8988T (cell line): ENCODE measurements around the gene QSOX2.

Experiments used
- DNase-seq: peaks from one replicate; pipeline ENCODE4 v3.0.0; 2011

QSOX2 gene

DNA sequence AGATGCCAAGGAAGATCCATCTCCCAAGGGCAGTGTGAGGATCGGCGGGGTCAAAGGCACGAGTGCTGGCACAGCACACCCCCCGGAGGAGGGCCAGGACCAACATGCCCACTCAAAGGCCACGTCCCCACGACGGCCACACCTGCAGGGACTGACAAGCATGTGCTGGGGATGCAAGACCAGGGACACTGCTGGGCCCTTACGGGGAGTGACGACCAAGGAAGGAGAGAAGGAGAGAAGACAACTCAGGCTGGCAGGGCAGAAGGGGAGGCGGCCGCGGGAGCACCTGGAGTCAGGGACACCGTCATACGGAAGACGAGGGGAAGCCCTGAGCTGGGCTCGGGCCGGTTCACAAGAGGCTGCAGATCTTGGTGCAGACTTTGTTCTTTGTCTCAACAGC, 10.4 kb downstream of the QSOX2 start:
- DNase-seq = no peak

DNA sequence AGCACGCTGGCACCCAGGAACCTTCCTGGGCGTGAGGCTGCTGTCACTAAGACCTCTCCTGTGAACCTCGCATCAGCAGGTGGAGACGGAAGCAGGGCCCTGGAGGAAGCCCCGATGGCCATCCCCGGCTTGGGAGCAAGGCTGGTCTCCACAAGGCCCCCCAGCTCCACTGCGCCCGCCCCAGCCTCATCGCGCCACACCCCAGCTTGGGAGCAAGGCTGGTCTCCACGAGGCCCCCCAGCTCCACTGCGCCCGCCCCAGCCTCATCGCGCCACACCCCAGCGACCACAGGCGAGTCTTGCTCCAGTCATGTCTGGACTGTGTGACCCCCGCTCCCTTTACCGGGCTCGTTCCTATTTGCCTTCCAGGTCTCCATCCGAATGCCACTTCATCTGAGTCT, 11.0 kb downstream of the QSOX2 start:
- DNase-seq = no peak

DNA sequence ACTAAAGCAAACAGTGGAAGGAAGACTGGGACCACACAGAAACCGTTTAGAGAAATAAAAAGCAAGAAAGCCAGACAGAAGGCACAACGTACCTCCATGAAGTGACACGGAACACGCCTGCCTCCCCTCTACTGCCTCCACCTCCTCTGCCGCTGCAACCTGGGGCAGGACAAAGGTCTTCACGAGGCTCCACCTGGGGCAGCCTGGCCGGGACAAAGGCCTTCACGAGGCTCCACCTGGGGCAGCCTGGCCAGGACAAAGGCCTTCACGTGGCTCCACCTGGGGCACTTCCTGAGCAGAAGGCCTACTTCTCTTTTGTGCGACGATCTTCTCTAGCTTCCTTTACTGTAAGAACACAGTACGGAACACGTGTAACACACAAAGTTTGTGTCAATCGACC, 11.7 kb downstream of the QSOX2 start:
- DNase-seq = no peak

DNA sequence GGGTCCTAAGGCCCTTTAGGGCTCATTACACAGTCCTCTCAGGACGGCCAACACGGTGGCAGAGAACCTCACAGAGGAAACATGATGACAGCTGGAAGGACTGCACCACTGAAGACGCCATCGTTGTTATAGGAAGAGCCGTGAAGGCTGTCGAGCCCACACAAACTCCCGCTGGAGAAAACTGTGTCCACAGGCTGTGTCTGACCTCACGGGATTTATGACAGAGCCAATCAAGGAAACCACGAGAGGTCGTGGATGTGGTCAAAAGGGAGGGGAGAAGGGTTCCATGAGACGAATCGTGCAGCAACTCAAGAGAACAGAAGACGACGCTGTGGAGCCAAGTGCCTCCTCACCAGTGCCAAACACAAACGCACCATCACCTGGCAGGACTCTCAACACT, 12.2 kb downstream of the QSOX2 start:
- no peak for DNase-seq

DNA sequence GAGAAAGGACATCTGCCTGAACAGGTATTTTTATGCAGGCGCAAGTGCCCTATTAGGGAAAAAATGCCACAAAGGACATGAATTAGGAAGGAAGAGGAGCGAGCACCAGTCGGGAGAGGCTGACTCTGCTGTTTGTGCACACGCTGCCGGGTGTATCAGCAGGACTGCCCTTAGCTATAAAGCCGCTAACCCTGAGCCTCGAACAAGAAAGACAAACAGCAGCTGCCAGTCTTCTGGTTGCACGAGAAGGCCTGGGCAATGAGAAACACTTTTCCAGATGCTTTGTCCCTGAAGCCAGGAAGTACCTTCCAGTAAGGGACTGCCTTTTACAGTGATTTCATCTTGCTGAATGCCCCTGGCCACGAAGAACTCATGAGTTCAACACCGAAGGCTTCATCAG, 12.6 kb downstream of the QSOX2 start:
- no peak for DNase-seq

DNA sequence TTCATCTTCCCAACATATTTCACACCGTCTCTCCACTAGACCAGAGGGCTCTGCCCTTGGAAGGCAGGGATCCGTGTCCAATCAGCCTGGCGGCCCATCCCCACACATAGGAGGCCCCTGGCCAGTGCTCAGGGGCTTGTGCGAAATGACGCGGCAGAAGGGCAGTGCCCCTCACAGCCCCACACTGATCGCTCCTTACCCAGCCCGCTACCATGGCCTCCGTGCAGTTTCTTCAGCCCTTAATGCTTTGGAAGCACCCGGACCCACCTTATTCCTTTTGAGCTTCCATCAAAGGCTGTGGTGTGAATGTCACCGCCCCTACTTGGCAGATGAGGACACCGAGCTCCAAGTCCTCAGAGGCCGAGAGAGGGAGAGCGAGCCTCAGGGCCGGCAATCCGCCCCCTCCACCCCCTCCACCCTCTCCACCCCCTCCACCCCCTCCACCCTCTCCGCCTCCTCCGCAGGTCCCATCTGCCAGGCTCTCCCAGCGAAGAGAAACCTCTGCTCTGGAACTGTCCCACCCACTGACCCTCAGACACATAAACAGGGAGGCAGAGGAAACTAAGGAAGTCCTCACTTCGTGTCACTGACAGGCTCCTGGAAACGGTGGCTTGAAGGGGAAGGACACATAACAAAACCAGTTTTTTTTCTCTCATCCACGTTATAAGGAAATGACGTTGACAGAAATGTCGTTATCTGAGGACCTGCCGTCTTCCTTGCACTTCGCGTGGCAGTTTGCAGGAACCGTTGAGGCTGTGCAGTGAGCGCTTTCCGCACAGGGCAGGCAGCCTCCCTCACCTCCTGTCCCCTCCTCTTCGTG, 13.9 kb downstream of the QSOX2 start:
- no peak for DNase-seq

DNA sequence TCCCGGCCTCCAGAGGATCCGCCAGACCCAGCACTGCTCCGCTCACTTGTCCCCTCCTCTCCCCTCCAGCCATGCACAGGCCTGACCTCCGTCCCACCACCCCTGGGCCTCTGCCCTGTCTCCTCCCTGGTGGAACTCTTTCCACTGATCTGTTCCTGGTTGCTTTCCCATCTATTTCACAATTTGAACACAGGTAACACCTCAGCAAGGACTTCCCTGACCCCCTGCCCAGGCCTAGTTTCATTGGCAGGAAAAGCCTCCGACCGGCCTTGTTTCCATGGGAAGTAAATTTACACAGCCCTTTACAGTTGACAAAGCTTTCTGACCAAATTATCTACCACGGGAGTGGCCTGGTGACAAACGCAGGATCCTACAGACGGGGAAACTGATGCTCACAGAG, 14.8 kb downstream of the QSOX2 start:
- DNase-seq = no peak

DNA sequence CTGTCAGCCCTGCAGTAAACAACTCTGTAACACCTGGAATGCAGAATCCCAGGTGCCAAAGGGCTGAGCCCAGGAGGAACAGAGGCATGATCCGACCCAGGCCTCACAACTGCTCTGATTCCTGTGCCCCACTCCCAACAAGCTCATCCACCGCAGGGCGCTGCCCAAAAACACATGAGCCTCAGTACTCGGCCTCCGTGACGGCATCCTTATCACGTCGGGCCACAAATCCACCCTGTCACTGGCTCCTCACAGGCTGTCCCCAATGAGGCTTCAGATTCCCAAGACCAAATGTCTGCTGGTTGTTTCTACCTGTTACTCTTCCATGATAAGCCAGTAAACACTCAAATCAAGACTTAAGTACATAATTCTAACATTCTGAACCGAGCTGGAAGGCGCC, 15.2 kb downstream of the QSOX2 start:
- DNase-seq = no peak

DNA sequence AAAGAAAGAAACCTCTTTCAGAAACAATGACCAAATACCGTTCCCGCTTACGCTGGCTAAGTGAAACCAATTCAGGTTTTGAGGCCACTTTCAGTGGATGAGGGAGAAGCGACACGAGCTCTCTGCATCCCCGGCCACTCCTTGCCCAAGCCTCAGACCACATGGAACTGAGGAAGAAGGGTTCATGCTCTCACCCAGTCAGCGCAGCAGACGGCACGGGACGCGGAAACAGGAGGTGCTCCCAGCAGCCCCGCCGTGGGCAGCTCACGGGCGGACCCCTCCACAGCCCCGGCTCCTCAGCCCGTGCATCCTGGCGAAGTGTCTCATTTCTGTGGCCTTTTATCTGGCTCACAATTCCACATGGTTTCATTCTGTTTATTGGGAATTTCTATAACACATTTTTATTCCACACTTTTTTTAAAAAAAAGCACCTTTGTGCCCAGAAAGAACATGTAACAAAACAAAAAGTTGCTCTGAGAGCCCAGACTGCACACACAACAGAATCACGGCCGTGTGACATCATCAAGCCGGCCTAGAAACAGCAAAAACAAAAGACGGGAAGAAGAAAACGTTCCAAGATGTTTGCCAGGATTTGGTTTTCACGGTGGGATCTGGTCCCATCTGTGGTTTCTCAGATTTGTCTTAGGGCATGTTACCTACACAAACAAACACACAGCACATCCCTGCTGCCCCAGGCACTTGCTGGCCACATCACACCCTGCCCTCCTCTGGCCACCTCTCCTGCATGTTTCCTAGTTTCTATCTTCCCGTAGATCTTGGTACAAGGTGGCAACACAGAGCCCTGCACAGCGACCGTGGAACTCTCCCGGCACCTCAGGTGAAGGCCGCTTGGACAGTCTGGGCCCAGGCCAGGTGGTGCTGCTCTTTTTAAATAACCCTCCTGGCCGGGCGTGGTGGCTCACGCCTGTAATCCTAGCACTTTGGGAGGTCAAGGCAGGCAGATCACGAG, 16.2 kb downstream of the QSOX2 start:
- DNase-seq = no peak

DNA sequence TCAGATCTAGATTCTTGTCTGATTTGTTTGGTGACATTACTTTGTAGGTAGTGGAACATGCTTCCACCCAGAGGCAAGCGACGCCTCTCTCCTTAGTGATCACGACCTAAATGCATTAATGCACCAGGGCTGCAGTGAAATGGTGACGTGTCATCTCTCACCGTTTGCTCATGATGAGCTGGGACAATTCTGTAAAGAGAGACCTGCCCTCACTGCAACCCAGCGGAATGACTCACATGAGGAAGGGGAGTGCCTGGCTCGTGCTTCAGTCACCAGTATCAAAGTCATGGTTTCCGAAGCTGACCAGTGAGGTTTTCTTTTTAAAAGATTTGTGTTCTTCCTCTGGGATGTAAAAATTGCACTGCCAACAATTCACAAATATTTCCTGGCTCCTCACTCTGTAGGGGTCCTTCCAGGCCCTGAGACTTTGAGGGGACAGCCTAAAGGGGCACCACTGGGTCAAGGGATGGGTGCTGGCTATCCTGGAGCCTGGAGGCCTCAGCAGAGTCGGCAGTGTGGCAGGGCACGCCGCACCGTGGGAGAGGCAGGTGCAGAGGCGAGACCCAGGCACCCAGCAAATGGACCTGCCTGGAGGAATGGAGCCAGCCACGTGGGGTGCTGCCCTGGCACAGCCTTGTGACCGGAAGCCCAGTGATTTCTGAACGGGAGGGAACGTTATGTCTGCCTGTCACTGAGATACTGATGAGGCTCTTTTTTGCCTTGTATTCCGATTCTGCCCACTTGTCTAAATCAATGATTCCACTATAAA, 17.3 kb downstream of the QSOX2 start:
- DNase-seq = peak; percentile 89

DNA sequence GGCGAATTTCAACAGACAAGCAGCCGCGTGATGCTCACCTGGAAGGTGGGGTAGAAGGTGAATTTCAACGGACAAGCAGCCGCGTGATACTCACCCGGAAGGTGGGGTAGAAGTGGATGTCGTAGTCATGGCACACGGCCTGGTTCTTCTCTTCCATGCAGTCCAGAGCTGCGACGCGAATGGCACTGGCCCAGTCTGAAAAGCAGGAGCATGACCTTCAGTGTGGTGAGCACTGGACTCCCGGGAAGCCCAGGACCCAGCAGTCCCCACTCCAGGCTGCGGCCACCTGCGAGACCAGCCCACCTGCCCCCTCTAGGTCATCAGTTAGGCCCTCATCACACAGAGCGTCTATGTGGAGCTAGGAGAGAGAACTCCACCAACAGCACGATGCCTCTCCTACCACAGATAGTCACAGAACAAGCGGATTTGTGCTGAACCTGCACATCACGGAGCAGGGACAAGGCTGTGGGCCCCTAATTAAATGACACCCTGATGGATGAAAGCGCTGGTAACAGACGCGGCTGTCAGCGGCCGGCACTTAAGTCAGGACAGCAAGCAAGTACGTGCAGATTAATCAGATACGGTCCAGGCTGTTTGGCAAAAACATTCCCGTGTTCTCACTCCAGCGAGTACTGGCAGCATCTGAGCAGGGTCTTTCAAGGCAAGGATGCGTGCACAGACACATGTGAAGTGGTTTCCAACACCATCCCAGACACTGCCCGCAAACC, 18.8 kb downstream of the QSOX2 start:
- no peak for DNase-seq

DNA sequence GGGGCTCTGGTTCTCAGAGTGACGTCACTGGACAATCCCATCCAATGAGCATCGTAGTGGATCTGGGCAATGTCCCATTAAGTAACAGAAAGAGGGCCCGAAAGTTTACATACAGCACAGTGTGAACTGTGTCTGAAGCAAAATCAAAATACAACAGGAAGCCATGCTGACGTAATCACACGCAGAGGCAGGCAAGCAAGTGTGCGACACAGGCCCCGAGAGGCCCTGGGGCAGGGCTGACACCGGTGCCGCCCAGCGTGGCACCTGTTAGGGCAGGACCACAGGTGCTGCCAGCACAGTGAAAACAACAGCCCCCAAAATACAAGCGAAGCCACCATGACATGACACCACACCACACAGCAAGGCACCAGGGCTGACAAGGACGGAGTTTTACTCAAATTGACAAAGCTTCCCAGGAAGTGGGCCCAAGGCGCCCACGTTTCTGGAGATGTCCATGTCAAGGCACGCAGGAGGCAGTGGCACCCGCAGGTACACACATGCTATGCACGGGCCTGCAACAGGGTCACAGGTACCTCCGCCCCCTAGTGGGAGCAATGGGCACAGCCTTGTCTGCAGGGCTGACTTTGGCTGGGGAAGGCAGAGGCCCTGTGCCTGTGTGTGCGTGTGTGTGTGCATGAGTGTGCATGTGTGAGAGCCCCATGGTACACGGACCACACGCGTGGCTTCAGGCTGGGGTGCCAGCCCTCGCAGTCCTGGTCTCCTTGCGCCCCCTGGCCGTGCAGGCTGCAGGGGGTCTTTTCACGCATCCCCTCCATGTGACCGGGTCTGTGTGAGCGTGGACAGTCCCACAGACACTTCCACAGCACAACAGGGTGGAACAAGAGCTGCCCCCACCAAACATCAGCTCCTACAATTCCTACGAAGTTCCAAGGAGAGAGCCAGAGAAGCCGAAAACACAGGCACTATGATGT, 19.6 kb downstream of the QSOX2 start:
- peak; percentile 75 for DNase-seq

DNA sequence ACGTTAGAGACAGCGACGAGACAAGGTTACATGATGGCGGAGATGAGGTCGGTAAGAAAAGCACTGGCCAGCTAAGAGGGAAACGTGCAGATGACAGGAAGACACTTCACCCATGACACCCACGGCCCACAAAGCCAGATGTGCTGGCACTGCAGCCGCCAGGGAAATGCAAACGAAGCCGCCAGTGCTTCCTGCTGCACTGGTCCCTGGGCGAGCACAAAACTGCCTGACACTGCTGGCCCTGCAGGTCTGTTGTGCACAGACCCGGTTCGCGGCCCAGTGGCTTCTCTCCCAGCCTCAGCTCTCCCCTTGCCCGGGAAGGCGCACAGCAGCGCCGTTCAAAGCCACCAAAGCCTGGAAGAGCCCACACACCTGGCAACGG, 20.3 kb downstream of the QSOX2 start:
- DNase-seq = no peak

DNA sequence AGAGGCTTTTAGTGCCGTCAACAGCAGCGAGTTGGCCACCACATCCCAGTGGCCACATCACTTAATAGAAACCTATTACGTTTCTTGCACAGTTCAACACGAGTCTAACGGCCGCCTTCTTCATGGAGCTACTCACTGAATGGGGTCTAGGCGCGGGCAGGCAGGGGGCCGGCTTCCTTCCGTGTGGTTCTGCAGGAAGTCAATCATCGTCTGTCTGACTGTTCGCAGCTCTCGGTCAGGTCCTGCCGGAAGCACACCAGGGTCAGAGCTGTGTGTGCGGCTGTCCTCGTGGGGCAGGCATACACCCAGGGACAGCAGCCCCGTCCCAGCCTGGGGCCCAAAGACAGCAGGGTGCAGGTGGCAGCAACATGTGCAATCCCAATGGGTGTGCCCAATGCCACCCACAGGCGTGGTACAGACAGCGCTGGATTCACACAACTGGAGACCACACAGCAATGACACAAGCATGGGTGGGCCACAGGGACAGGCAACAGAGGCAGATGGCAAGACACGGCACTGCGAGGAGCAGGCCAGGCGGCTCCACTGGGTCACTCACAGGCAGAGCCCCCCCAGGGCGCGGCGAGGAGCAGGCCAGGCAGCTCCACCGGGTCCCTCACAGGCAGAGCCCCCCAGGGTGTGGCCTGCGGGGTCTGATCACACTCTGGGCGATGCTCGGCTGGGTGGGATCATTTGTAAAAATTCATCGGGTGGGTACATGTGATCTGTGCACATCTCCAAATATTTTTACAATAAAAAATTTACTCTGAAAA, 21.6 kb downstream of the QSOX2 start:
- no peak for DNase-seq

DNA sequence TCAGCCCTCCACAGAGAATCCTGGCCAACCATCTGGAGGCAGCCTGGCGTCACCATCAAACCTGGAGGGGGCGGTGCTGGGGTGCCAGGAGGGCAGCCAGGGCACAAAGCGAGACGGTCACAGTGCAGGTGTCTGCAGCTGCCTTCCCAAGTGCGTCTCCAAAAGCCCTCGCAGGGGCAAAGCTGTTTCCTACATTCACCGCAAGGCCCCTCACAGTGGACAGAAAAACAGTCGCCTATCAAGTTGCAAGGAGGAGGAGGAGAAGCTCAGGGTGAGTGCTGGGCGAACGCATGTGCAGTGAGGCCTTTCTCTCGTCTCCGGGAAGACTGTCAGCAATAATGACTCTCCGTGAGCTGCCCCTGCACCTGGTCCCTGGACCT, 22.7 kb downstream of the QSOX2 start:
- no peak for DNase-seq

DNA sequence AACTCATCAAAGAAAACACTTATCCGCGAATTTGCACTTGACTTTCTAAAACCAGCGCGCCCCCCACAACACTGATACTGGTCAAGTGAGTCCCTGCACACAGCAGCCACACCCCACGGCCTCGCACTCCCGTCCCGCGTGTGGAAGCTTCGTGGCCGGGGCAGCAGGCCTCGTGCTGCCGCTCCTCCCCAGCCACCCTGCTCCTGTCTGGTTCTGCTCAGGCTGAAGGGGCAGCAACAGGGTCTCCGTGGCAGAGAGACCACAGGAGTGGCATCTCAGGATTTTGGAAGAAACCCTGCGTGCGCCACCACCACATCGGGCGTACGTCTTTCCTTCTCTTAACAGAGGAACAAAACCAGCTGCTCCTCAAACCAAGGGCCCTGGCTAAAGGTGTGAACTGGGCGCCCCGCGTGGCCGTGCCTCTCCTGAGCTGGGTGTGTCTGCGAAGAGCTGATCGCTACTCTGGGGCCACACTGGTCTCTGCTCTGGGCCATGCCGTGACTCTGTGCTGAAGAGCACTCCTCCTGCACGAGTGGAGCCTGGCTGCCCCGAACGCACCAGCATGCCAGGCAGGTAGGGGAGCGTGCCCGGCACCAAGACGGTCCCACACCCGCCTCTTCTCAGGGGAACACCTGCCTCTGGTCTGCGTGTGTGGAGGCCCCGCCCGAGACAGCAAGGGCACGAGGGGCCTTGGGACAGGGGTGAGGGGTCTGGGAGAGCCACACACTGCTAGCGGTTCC, 23.3 kb downstream of the QSOX2 start:
- DNase-seq = no peak

DNA sequence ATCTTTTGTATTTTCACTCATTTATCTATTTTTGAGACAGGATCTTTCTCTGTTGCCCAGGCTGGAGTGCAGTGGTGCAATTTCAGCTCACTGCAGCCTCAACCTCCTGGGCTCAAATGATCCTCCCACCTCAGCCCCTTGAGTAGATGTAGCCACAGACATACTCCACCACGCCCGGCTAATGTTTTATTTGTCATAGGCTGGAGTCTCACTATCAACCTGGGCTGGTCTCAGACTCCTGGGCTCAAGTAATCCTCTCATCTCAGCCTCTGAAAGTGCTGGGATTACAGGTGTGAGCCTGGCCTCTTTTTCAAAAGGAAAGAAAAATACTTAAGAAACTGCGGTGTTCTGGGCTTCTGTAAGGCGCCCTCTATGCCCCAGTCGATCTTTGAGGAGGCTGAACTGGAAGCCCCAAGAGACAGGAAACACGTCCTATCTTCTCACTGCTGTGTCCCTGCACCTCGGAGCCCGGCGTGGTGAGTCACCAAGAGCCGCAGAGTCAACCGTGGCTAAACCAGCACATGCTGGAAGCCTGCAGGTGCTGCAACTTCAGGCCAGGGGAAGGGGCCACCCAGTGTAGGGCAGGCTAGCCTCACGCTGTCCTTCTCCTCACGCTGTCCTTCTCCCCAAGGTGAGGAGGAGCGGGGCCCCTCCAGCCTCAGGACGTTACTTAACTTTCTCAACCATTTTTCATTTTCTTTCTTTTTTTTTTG, 25.4 kb downstream of the QSOX2 start:
- peak; percentile 93 for DNase-seq

DNA sequence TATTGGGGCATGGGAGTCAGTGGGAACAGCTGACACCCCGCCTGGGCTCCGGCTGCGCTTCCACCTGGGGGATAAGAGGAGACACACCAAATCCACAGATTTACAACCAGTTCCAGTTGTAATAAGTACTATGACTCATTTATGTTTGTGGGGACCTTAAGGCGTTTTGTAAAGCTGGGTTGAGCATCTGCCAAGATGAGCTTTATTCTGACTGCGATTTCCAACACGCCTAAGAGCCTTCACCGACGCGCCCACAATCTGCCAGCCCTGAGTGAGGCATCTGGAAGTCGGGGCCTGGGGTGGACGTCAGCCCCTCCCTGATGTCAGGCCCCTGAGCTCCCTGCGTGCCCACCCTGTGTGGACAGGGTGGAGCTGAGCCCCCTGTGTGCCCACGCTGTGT, 26.3 kb downstream of the QSOX2 start:
- DNase-seq = no peak

DNA sequence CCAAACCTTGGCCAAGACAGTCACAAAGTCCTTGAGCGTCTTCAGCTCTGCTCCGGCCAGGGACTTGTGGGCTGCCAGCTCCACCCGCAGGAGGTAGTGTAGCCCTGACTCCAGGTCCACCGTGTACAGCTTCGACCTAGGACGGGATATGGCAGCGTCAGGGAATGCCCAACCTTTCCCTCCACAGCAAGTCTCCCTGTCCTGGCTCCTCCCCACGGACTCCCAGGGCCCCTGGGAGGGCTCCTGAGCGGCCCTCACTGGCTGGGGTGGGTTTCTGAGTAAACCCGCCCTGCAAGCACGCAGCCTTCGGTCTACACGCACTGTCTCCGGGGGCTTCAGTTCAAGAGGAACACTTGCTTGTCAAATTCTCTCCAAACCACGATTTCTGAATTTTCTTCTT, 26.9 kb downstream of the QSOX2 start:
- DNase-seq = no peak
